Lower lobe of right lung (tissue), 2 donors: ENCODE data around the gene MGARP. TPM values are rescaled to one million over a fixed set of nuclear protein-coding genes. Genes with fewer than 3 reads are reported as not detected.
A peak's percentile ranks its signal among the peaks of the same experiment; 100 is the strongest.
"Not testable (repeated sequence)": the region's sequence is repeated elsewhere in the genome, so short reads cannot be mapped to it uniquely, and the experiment has no call there.

Experiments
- ATAC-seq, 2 donors: fragments of 200-7000 bp; cut with Tn5 transposase; one replicate each; pipeline ENCODE4 v1.9.1; 2020 to 2022; ENCODE audit warnings: mild to moderate bottlenecking in 2 of 2, moderate library complexity in 2 of 2
- DNase-seq: peaks from one replicate; pipeline ENCODE4 v3.0.0-alpha.2; 2020
- H3K27ac ChIP-seq: fragments of 200-600 bp; one replicate; pipeline ENCODE4 v1.8.0; 2022
- H3K27me3 ChIP-seq: fragments of 200-600 bp; one replicate; pipeline ENCODE4 v1.8.0; 2022; ENCODE audit warnings: low read depth
- H3K36me3 ChIP-seq: fragments of 200-600 bp; one replicate; pipeline ENCODE4 v1.8.0; 2022; ENCODE audit warnings: mild to moderate bottlenecking
- H3K4me1 ChIP-seq: fragments of 200-600 bp; one replicate; pipeline ENCODE4 v1.8.0; 2022
- H3K4me3 ChIP-seq: fragments of 200-600 bp; one replicate; pipeline ENCODE4 v1.8.0; 2022; ENCODE audit warnings: mild to moderate bottlenecking
- H3K9me3 ChIP-seq: fragments of 200-600 bp; one replicate; pipeline ENCODE4 v1.8.0; 2022
- CTCF ChIP-seq: fragments of 200-600 bp; IDR thresholded peaks from one replicate; pipeline ENCODE4 v1.8.0; 2022; ENCODE audit warnings: antibody characterized with exemption, mild to moderate bottlenecking
- intact Hi-C: fragments of 100-400 bp; cut with DNase I; formaldehyde crosslinking; loops from one replicate; pipeline ENCODE4 v1.11.0; 2022
- total RNA-seq: library from RNA; stranded (reverse); fragmentation: NEBNext Ultra II Directional; extraction: Animal tissue kit (Norgen Biotek cat#: 25700); gene quantifications from one replicate; pipeline ENCODE4 v1.2.1, GENCODE V29; 2021
- donor health status: DM: no; HTN: yes; CAD: no; lungs with severe emphysema.

The MGARP gene
- total RNA-seq, 1 donor from 2014 or later: not detected

GRCh38 chr4:139317635-139318034 lies 37.6 kb upstream of the MGARP start:
- H3K27ac ChIP-seq: no peak overlapping the region
- DNase-seq: no peak
- H3K36me3 ChIP-seq: no peaks in the 10 kb centered on the region
- intact Hi-C loops: no loop called here
- no peak overlapping the region for H3K4me3 ChIP-seq
- H3K4me1 ChIP-seq: peaks cover 27% of the 10 kb centered on the region
- no peak for TF ChIP-seq CTCF
- ATAC-seq: no peak
- H3K9me3 ChIP-seq: no peaks in the 10 kb centered on the region
- H3K27me3 ChIP-seq: no peaks in the 10 kb centered on the region

DNA sequence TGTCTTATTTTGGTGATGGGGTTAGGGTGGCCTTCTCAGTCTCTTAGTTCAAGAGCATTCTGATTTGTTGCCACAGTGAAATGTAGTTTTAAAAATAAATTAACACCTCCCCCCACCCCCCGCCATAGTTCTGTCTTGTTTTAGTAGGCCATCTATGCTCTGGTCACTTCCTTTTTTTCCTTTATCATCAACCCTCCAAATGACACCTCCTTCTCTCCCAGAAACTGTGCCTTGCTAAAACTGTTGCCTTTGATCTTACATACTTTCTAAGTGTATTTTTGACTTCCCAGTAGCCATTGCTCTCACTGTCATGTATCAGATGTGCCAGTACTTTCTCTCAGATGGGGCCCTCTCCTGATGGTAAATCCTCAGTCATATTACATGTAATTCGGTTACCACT lies 36.7 kb upstream of the MGARP start:
- DNase-seq: no peak
- H3K36me3 ChIP-seq: no peaks in the 10 kb centered on the region
- H3K4me1 ChIP-seq: peaks cover 34% of the 10 kb centered on the region
- H3K27me3 ChIP-seq: no peaks in the 10 kb centered on the region
- ATAC-seq: no peak
- intact Hi-C loops: no loop called here
- TF ChIP-seq CTCF: no peak
- H3K27ac ChIP-seq: no peak overlapping the region
- H3K4me3 ChIP-seq: no peak overlapping the region
- no peaks in the 10 kb centered on the region for H3K9me3 ChIP-seq

DNA sequence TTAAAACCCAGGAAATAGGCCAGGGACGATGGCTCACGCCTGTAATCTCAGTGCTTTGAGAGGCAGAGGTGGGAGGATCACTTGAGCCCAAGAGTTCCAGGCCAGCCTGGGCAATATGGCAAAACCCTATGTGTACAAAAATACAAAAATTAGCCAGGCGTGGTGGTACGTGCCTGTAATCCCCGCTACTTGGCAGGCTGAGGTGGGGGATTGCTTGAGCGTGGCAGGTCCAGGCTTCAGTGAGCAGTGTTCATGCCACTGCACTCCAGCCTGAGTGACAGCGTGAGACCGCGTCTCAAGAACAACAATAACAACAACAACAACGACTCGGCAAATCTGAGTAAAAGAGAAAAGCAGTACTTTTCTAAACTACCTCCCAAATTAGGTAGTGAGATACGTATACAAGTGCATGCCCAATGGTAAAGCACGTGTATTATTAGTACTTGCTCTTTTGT lies 35.2 kb upstream of the MGARP start:
- no peaks in the 10 kb centered on the region for H3K36me3 ChIP-seq
- no peak overlapping the region for H3K27ac ChIP-seq
- peak in 1 of 2 donors; percentile 31 for ATAC-seq
- H3K9me3 ChIP-seq: no peaks in the 10 kb centered on the region
- no peak overlapping the region for H3K4me3 ChIP-seq
- DNase-seq: no peak
- no peak for TF ChIP-seq CTCF
- intact Hi-C loops: no loop called here
- H3K27me3 ChIP-seq: no peaks in the 10 kb centered on the region
- peaks cover 43% of the 10 kb centered on the region for H3K4me1 ChIP-seq

GRCh38 chr4:139314047-139314800 lies 34.2 kb upstream of the MGARP start:
- DNase-seq: no peak

DNA sequence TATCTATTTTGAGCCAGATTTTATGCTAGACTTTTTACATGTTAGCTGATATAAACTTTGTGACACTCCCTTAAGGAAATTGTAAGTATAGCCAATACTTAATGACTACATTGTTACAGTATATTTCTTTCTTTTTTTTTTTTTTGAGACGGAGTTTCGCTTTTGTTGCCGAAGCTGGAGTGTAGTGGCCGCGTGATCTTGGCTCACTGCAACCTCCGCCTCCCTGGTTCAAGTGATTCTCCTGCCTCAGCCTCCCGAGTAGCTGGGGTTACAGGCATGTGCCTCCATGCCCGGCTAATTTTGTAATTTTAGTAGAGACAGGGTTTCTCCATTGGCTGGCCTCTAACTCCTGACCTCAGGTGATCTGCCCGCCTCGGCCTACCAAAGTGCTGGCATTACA lies 33.4 kb upstream of the MGARP start:
- DNase-seq, H3K27me3 ChIP-seq, H3K4me3 ChIP-seq, H3K9me3 ChIP-seq, H3K27ac ChIP-seq, H3K36me3 ChIP-seq, ATAC-seq, intact Hi-C loops: not testable (repeated sequence)
- peaks cover 39% of the 10 kb centered on the region for H3K4me1 ChIP-seq

More at GRCh38 chr4:139314047-139314800, 34.2 kb upstream of the MGARP start:
- TF ChIP-seq CTCF: no peak
- H3K27ac ChIP-seq: no peak overlapping the region
- intact Hi-C loops: no loop called here
- ATAC-seq: no peak
- H3K4me3 ChIP-seq: no peak overlapping the region
- no peaks in the 10 kb centered on the region for H3K36me3 ChIP-seq
- no peaks in the 10 kb centered on the region for H3K27me3 ChIP-seq
- no peaks in the 10 kb centered on the region for H3K9me3 ChIP-seq
- H3K4me1 ChIP-seq: peaks cover 39% of the 10 kb centered on the region

DNA sequence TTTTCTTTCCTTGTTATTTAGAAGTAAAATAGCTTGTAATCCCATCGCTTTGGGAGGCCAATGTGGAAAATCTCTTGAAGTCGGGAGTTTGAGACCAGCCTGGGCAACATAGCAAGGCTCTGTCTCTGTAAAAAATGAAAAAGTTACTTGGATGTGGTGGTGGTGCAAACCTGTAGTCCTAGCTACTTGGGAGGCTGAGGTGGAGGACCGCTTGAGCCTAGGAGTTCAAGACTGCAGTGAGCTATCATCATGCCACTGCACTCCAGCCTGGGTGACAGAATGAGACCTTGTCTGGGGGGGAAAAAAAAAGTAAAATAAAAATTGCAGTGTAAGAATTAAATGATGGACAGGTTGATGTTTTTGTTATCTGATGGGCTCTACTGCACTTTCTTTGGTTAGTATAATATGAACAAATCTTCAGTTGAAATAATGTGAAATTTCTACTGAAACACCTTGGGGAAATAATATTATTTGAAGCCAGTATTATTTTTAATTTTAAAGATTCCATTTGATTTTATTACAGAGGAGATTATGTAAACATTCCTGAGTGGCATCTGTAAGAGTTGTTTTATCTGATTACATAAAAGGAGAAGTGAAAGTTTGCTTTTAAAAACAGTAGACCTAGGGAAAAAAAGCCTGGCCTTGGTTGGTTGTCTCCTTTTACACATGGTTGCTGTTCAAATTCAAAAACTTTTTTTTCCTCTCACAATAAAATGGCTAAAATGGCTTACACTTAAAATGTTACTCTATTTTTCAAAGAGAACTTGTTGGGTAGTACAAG lies 32.7 kb upstream of the MGARP start:
- no peak overlapping the region for H3K4me3 ChIP-seq
- no peaks in the 10 kb centered on the region for H3K9me3 ChIP-seq
- no peak for TF ChIP-seq CTCF
- DNase-seq: no peak
- H3K36me3 ChIP-seq: no peaks in the 10 kb centered on the region
- peaks cover 41% of the 10 kb centered on the region for H3K4me1 ChIP-seq
- no peak overlapping the region for H3K27ac ChIP-seq
- H3K27me3 ChIP-seq: no peaks in the 10 kb centered on the region
- ATAC-seq: no peak
- intact Hi-C loops: no loop called here
